ENCODE measurements around the gene NFS1. TPM values are rescaled to one million over a fixed set of nuclear protein-coding genes. Genes with fewer than 3 reads are reported as not detected.

Gene NFS1
- total and polyA plus RNA-seq, 2 donors (not counting 1 experiment from before 2014, with no cell fraction given), result 29.0 to 30.6 TPM

DNA sequence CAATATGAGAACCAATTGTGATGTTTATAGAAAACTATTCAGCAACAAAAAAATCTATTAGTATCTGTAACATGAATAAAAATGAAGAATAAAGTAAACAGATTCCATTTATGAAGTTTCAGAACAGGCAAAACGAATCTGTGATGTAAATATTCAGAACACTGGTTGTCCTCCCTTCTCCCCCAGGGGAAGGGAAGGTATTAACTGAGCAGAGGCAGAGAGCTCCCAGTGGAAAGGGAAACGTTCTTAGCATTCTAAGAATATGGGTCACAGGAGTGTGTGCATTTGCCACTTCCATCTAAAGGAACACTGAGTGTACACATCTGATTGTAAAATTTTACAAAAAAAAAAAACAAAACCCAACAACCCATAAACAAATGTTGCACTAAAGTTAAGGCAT is 60.4 kb downstream of the NFS1 start:
- H3K9me3 Mint-ChIP-seq (ENCODE audit: insufficient read depth), result no peaks in the 10 kb centered on the region
- H3K9ac ChIP-seq (ENCODE audit: low read length), result no peak overlapping the region
- no peak for TF ChIP-seq EZH2 (IDR thresholded peaks at IDR 0.05; ENCODE audit: borderline replicate concordance, insufficient read depth, low read depth, low read length, poor library complexity, severe bottlenecking)
- TF ChIP-seq, protein P1, sequence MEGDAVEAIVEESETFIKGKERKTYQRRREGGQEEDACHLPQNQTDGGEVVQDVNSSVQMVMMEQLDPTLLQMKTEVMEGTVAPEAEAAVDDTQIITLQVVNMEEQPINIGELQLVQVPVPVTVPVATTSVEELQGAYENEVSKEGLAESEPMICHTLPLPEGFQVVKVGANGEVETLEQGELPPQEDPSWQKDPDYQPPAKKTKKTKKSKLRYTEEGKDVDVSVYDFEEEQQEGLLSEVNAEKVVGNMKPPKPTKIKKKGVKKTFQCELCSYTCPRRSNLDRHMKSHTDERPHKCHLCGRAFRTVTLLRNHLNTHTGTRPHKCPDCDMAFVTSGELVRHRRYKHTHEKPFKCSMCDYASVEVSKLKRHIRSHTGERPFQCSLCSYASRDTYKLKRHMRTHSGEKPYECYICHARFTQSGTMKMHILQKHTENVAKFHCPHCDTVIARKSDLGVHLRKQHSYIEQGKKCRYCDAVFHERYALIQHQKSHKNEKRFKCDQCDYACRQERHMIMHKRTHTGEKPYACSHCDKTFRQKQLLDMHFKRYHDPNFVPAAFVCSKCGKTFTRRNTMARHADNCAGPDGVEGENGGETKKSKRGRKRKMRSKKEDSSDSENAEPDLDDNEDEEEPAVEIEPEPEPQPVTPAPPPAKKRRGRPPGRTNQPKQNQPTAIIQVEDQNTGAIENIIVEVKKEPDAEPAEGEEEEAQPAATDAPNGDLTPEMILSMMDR (IDR thresholded peaks at IDR 0.05), result no peak
- DNase-seq (no peak), ATAC-seq (ENCODE audit: low read depth) (no peak)
- H3K27ac Mint-ChIP-seq, result no peak overlapping the region
- no peak overlapping the region for H2AFZ ChIP-seq (ENCODE audit: insufficient read depth, low read depth, low read length, poor library complexity, severe bottlenecking)
- no peak overlapping the region for H3K4me3 ChIP-seq (ENCODE audit: control extremely low read depth in 1 of 5, extremely low read depth in 1 of 5, insufficient read depth in 1 of 5, low read depth in 2 of 5, low read length in 4 of 5)
- no peaks in the 10 kb centered on the region for H3K27me3 ChIP-seq (replicated peaks in 1 of 4; ENCODE audit: control extremely low read depth in 1 of 4, control insufficient read depth in 3 of 4, insufficient read depth in 4 of 4, low read length in 3 of 4)
- no peaks in the 10 kb centered on the region for H3K27me3 Mint-ChIP-seq
- ChIA-PET POLR2A (no interaction called here), CTCF (no interaction called here)
- H3K4me2 ChIP-seq (replicated peaks; ENCODE audit: low read depth, low read length, poor library complexity, severe bottlenecking), result no peak overlapping the region
- peaks cover 56% of the 10 kb centered on the region for H3K4me1 Mint-ChIP-seq
- H4K20me1 ChIP-seq (ENCODE audit: control insufficient read depth, insufficient read depth, low read length, poor library complexity, severe bottlenecking), result peaks cover 71% of the 10 kb centered on the region
- intact Hi-C loops (cut with micrococcal nuclease), result no loop called here
- H3K4me1 ChIP-seq (ENCODE audit: control insufficient read depth in 2 of 2, insufficient read depth in 2 of 2, low read length in 2 of 2), result no peaks in the 10 kb centered on the region
- H3K9me3 ChIP-seq (ENCODE audit: control extremely low read depth in 1 of 3, control insufficient read depth in 2 of 3, insufficient read depth in 1 of 3, low read length in 2 of 3), result no peaks in the 10 kb centered on the region
- H3K79me2 ChIP-seq (ENCODE audit: control insufficient read depth, insufficient read depth, low read length), result peaks cover 94% of the 10 kb centered on the region
- H3K4me3 Mint-ChIP-seq, result no peak overlapping the region
- no peak overlapping the region for H3K27ac ChIP-seq (ENCODE audit: low read length in 2 of 2)
- WGBS (ENCODE audit: insufficient coverage), result no CpG with 5 or more reads among the region's 2 CpGs
- no peaks in the 10 kb centered on the region for H3K36me3 ChIP-seq (replicated peaks in 1 of 2; ENCODE audit: control extremely low read depth in 1 of 2, control insufficient read depth in 1 of 2, extremely low read depth in 1 of 2, insufficient read depth in 2 of 2, low read length in 1 of 2)

DNA sequence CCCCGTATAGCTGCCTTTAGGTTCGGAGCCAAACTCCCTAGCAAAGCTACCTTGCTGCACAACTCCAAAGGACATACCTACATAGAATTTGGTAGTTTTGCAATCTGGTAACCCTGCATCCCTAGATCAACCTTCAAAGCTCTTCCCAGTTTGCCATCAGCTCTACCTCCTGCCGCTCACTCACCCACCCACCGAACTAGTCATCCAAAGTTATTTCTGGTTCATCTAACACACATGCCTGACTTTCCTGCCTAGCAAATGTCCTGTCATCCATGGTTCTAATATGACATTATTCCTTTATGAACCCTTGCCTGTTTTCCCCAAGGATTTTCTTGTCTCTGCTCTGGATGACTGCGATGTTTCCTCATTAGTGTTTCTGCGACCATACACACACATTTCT is 61.9 kb downstream of the NFS1 start:
- no peak overlapping the region for H3K27ac Mint-ChIP-seq
- no peaks in the 10 kb centered on the region for H3K27me3 ChIP-seq (replicated peaks in 1 of 4; ENCODE audit: control extremely low read depth in 1 of 4, control insufficient read depth in 3 of 4, insufficient read depth in 4 of 4, low read length in 3 of 4)
- no peak overlapping the region for H3K27ac ChIP-seq (ENCODE audit: low read length in 2 of 2)
- no peak overlapping the region for H3K9ac ChIP-seq (ENCODE audit: low read length)
- ATAC-seq (ENCODE audit: low read depth), result no peak
- no peak for DNase-seq
- peaks cover 48% of the 10 kb centered on the region for H3K4me1 Mint-ChIP-seq
- intact Hi-C loops (cut with micrococcal nuclease), result no loop called here
- H3K9me3 ChIP-seq (ENCODE audit: control extremely low read depth in 1 of 3, control insufficient read depth in 2 of 3, insufficient read depth in 1 of 3, low read length in 2 of 3), result no peaks in the 10 kb centered on the region
- H3K4me3 ChIP-seq (ENCODE audit: control extremely low read depth in 1 of 5, extremely low read depth in 1 of 5, insufficient read depth in 1 of 5, low read depth in 2 of 5, low read length in 4 of 5), result no peak overlapping the region
- no peak overlapping the region for H2AFZ ChIP-seq (ENCODE audit: insufficient read depth, low read depth, low read length, poor library complexity, severe bottlenecking)
- 96% methylated on average over 6 of the region's 6 CpGs for WGBS (ENCODE audit: insufficient coverage)
- ChIA-PET CTCF (interaction anchor here (1.2 kb wide), 1 partner anchor 174 kb away, joined by 3 read pairs; no protein-coding TSS in a partner anchor), POLR2A (interaction anchor here (0.6 kb wide), 1 partner anchor 201 kb away, joined by 4 read pairs; no protein-coding TSS in a partner anchor)
- no peaks in the 10 kb centered on the region for H3K4me1 ChIP-seq (ENCODE audit: control insufficient read depth in 2 of 2, insufficient read depth in 2 of 2, low read length in 2 of 2)
- H3K79me2 ChIP-seq (ENCODE audit: control insufficient read depth, insufficient read depth, low read length), result peaks cover 91% of the 10 kb centered on the region
- H3K27me3 Mint-ChIP-seq, result no peaks in the 10 kb centered on the region
- H3K4me2 ChIP-seq (replicated peaks; ENCODE audit: low read depth, low read length, poor library complexity, severe bottlenecking), result no peak overlapping the region
- no peak for TF ChIP-seq EZH2 (IDR thresholded peaks at IDR 0.05; ENCODE audit: borderline replicate concordance, insufficient read depth, low read depth, low read length, poor library complexity, severe bottlenecking)
- TF ChIP-seq, protein P1 (IDR thresholded peaks at IDR 0.05), result no peak
- H4K20me1 ChIP-seq (ENCODE audit: control insufficient read depth, insufficient read depth, low read length, poor library complexity, severe bottlenecking), result peaks cover 70% of the 10 kb centered on the region
- no peaks in the 10 kb centered on the region for H3K9me3 Mint-ChIP-seq (ENCODE audit: insufficient read depth)
- H3K4me3 Mint-ChIP-seq, result no peak overlapping the region
- peaks cover 0 to 5% of the 10 kb centered on the region in 2 experiments for H3K36me3 ChIP-seq (replicated peaks in 1 of 2; ENCODE audit: control extremely low read depth in 1 of 2, control insufficient read depth in 1 of 2, extremely low read depth in 1 of 2, insufficient read depth in 2 of 2, low read length in 1 of 2)
